Tibial artery (tissue), 4 donors: ENCODE data around the gene PPP1R16B.
"Not testable (repeated sequence)": the region's sequence is repeated elsewhere in the genome, so short reads cannot be mapped to it uniquely, and the experiment has no call there.

Source experiments
- DNase-seq, 2 donors: peaks; one replicate each; pipeline ENCODE4 v3.0.0-alpha.2; 2019
- H3K27ac ChIP-seq, 2 donors: fragments of 200-600 bp; sonication (generic) in 1 of 2; 1 replicate in 1 of 2; 2 replicates in 1 of 2; pipeline ENCODE4 v1.5.1; 2018 to 2019; ENCODE audit warnings: mild to moderate bottlenecking in 1 of 2
- H3K27me3 ChIP-seq, 2 donors: fragments of 200-600 bp; sonication (generic) in 1 of 2; one replicate each; pipeline versions ENCODE4 v1.5.1 to v1.6.0; 2016 to 2019
- H3K36me3 ChIP-seq, 3 donors: fragments of 200-600 bp; sonication (generic) in 2 of 3; one replicate each; pipeline ENCODE4 v1.5.1; 2016 to 2019; ENCODE audit warnings: mild to moderate bottlenecking in 2 of 3
- H3K4me1 ChIP-seq, 4 donors: fragments of 200-600 bp; sonication (generic) in 2 of 4; 1 replicate in 3 of 4; 2 replicates in 1 of 4; pipeline ENCODE4 v1.5.1; 2016 to 2019
- H3K4me3 ChIP-seq, 2 donors: fragments of 200-600 bp; sonication (generic) in 1 of 2; 1 replicate in 1 of 2; 2 replicates in 1 of 2; pipeline ENCODE4 v1.5.1; 2018 to 2019; ENCODE audit warnings: mild to moderate bottlenecking in 2 of 2
- H3K9me3 ChIP-seq, 3 donors: fragments of 200-600 bp; sonication (generic) in 1 of 3; one replicate each; pipeline ENCODE4 v1.5.1; 2016 to 2019
- CTCF ChIP-seq, 2 experiments: fragments of 200-600 bp in 1 of 2; fragments of 450-650 bp in 1 of 2; IDR thresholded peaks; one replicate each; pipeline ENCODE4 v1.5.1; 2017 to 2019; ENCODE audit warnings: antibody characterized with exemption in 2 of 2, mild to moderate bottlenecking in 1 of 2, moderate library complexity in 1 of 2
- intact Hi-C: fragments of 100-400 bp; cut with DNase I; formaldehyde crosslinking; loops from one replicate; pipeline ENCODE4 v1.15.0; 2023; ENCODE audit warnings: low total_unique reads

The PPP1R16B gene

GRCh38 chr20:38952153-38952552 lies 146.7 kb downstream of the PPP1R16B start:
- intact Hi-C loops, result no loop called here
- H3K27me3 ChIP-seq, result no peaks in the 10 kb centered on the region
- H3K4me1 ChIP-seq, result no peaks in the 10 kb centered on the region
- DNase-seq, result no peak
- no peak overlapping the region for H3K27ac ChIP-seq
- H3K9me3 ChIP-seq, result no peaks in the 10 kb centered on the region
- no peak overlapping the region for H3K4me3 ChIP-seq
- no peaks in the 10 kb centered on the region for H3K36me3 ChIP-seq
- no peak for TF ChIP-seq CTCF (IDR thresholded peaks at IDR 0.05)

- no peak for DNase-seq
- H3K9me3 ChIP-seq, result no peaks in the 10 kb centered on the region
- H3K4me1 ChIP-seq, result no peaks in the 10 kb centered on the region
- no peak for TF ChIP-seq CTCF (IDR thresholded peaks at IDR 0.05)
- H3K4me3 ChIP-seq, result no peak overlapping the region
- no peaks in the 10 kb centered on the region for H3K36me3 ChIP-seq
- H3K27me3 ChIP-seq, result no peaks in the 10 kb centered on the region
- intact Hi-C loops, result no loop called here
- H3K27ac ChIP-seq, result no peak overlapping the region
Measured at GRCh38 chr20:38953630-38954340, 148.3 kb downstream of the PPP1R16B start.

- DNase-seq, result no peak
- intact Hi-C loops, result no loop called here
- H3K9me3 ChIP-seq, result no peaks in the 10 kb centered on the region
- no peaks in the 10 kb centered on the region for H3K27me3 ChIP-seq
- TF ChIP-seq CTCF (IDR thresholded peaks at IDR 0.05), result no peak
- H3K4me1 ChIP-seq, result peaks cover 0 to 5% (median 0%) of the 10 kb centered on the region in 4 donors
- no peaks in the 10 kb centered on the region for H3K36me3 ChIP-seq
- H3K27ac ChIP-seq, result no peak overlapping the region
- H3K4me3 ChIP-seq, result no peak overlapping the region
Measured at GRCh38 chr20:38957235-38957876, 151.9 kb downstream of the PPP1R16B start.

GRCh38 chr20:38957915-38958485 lies 152.5 kb downstream of the PPP1R16B start:
- Histone ChIP-seq H3K4me3 (no peak overlapping the region), H3K36me3 (no peaks in the 10 kb centered on the region), H3K27me3 (no peaks in the 10 kb centered on the region), H3K9me3 (no peaks in the 10 kb centered on the region), H3K4me1 (peaks cover 0 to 9% (median 4%) of the 10 kb centered on the region in 4 donors), H3K27ac (no peak overlapping the region)
- no peak for TF ChIP-seq CTCF (IDR thresholded peaks at IDR 0.05)
- intact Hi-C loops, result no loop called here
- DNase-seq, result no peak

GRCh38 chr20:38960187-38960687 lies 154.7 kb downstream of the PPP1R16B start:
- intact Hi-C loops, result loop anchor here (5.0 kb wide), 1 partner anchor 33 kb away; the partner anchor contains the start of gene FAM83D
- H3K4me3 ChIP-seq, H3K9me3 ChIP-seq, H3K27ac ChIP-seq, H3K36me3 ChIP-seq, DNase-seq, H3K27me3 ChIP-seq: not testable (repeated sequence)
- peaks cover 0 to 16% (median 9%) of the 10 kb centered on the region in 4 donors for H3K4me1 ChIP-seq
